Caco-2 (cell line): ENCODE measurements around the gene EXOC7. TPM values are rescaled to one million over a fixed set of nuclear protein-coding genes. Genes with fewer than 3 reads are reported as not detected.

Experiments used
- BruUV-seq: library from RNA; stranded (reverse); fragments of 400-500 nt; replicated peaks from 2 replicates; lab custom pipeline; 2021; lab: Mats Ljungman, UMichigan
- CTCF ChIA-PET: fragments of 300-600 bp; sonication (Branson Sonifier 250); formaldehyde crosslinking; loops from one replicate; lab custom pipeline; 2022; ENCODE audit warnings: antibody characterized with exemption; lab: Charles Lee
- POLR2A ChIA-PET: fragments of 300-600 bp; sonication (Branson Sonifier 250); formaldehyde crosslinking; loops from one replicate; lab custom pipeline; 2022; ENCODE audit warnings: antibody characterized with exemption; lab: Charles Lee
- DNase-seq, 2 experiments: peaks; one replicate each; pipeline versions ENCODE4 v3.0.0 to v3.0.0-alpha.2; 2020 to 2022
- H3K27me3 ChIP-seq: replicated peaks from 2 replicates; pipeline ENCODE4 v1.6.0; 2011; ENCODE audit warnings: low read length; ENCODE audit not compliant: control insufficient read depth, insufficient read depth
- H3K36me3 ChIP-seq: 2 replicates; pipeline ENCODE4 v1.5.1; 2011; ENCODE audit warnings: low read length; ENCODE audit not compliant: control insufficient read depth, insufficient read depth
- H3K4me1 ChIP-seq: fragments of 250-450 bp; sonication (Bioruptor Pico); 2 replicates; pipeline ENCODE4 v1.5.1; 2020; ENCODE audit warnings: mild to moderate bottlenecking
- H3K4me3 ChIP-seq: 2 replicates; pipeline ENCODE4 v1.5.1; 2011; ENCODE audit warnings: low read depth, mild to moderate bottlenecking, control low read depth, low read length
- H3K9me3 ChIP-seq: fragments of 250-450 bp; sonication (Bioruptor Pico); 2 replicates; pipeline ENCODE4 v1.5.1; 2020; ENCODE audit warnings: mild to moderate bottlenecking, moderate library complexity
- H3K27ac Mint-ChIP-seq: one replicate; pipeline ENCODE4 v1.8.0; 2022; ENCODE audit warnings: mixed read lengths; ENCODE audit not compliant: unreplicated experiment
- H3K27me3 Mint-ChIP-seq: one replicate; pipeline ENCODE4 v1.8.0; 2022; ENCODE audit warnings: mixed read lengths; ENCODE audit not compliant: insufficient read depth, unreplicated experiment
- H3K36me3 Mint-ChIP-seq: one replicate; pipeline ENCODE4 v1.8.0; 2022; ENCODE audit warnings: mild to moderate bottlenecking, mixed read lengths; ENCODE audit not compliant: insufficient read depth, unreplicated experiment
- H3K4me1 Mint-ChIP-seq: one replicate; pipeline ENCODE4 v1.8.0; 2022; ENCODE audit warnings: low read depth, mixed read lengths; ENCODE audit not compliant: unreplicated experiment
- H3K4me3 Mint-ChIP-seq: one replicate; pipeline ENCODE4 v1.8.0; 2022; ENCODE audit warnings: mild to moderate bottlenecking, moderate library complexity, mixed read lengths; ENCODE audit not compliant: unreplicated experiment
- H3K9me3 Mint-ChIP-seq: one replicate; pipeline ENCODE4 v1.8.0; 2022; ENCODE audit warnings: mixed read lengths; ENCODE audit not compliant: unreplicated experiment
- CTCF ChIP-seq, 2 experiments: fragments of 200-600 bp in 1 of 2; IDR thresholded peaks; 1 replicate in 1 of 2; 2 replicates in 1 of 2; pipeline versions ENCODE4 v1.5.1 to v1.8.0; 2011 to 2022; ENCODE audit warnings: antibody characterized with exemption in 1 of 2, control low read depth in 1 of 2, inconsistent platforms in 1 of 2, low read depth in 1 of 2, low read length in 1 of 2, mild to moderate bottlenecking in 1 of 2, moderate library complexity in 1 of 2; ENCODE audit not compliant: insufficient read depth in 1 of 2, severe bottlenecking in 1 of 2, unreplicated experiment in 1 of 2
- intact Hi-C: fragments of 100-400 bp; cut with micrococcal nuclease; formaldehyde crosslinking; loops from one replicate; pipeline ENCODE4 v1.10.0; 2022; ENCODE audit not compliant: unreplicated experiment
- total RNA-seq: library from RNA; stranded (reverse); gene quantifications from 2 replicates; pipeline ENCODE4 v1.2.3, GENCODE V29; 2022

The EXOC7 gene
- total RNA-seq, 1 experiment from 2014 or later, result 205 TPM

- Histone ChIP-seq H3K36me3 (peaks cover 5% of the 10 kb centered on the region), H3K9me3 (no peaks in the 10 kb centered on the region), H3K4me3 (no peak overlapping the region), H3K4me1 (no peaks in the 10 kb centered on the region), H3K27me3 (no peaks in the 10 kb centered on the region)
- intact Hi-C loops, result no loop called here
- Mint-ChIP-seq H3K27ac (no peak overlapping the region), H3K9me3 (no peaks in the 10 kb centered on the region), H3K4me3 (no peak overlapping the region), H3K36me3 (peaks cover 58% of the 10 kb centered on the region), H3K4me1 (no peaks in the 10 kb centered on the region), H3K27me3 (no peaks in the 10 kb centered on the region)
- no TSS peak for BruUV-seq
- DNase-seq, result no peak
- ChIA-PET CTCF (no interaction called here), POLR2A (no interaction called here)
- no peak for TF ChIP-seq CTCF (IDR thresholded peaks at IDR 0.05; ENCODE audit: insufficient read depth in 1 of 2, low read depth in 1 of 2, low read length in 1 of 2, severe bottlenecking in 1 of 2, unreplicated experiment in 1 of 2)
Measured at GRCh38 chr17:76090517-76091129, 13.0 kb downstream of the EXOC7 start.

GRCh38 chr17:76089680-76090516 lies 13.7 kb downstream of the EXOC7 start:
- Mint-ChIP-seq H3K9me3 (no peaks in the 10 kb centered on the region), H3K36me3 (peaks cover 56% of the 10 kb centered on the region), H3K27ac (no peak overlapping the region), H3K4me3 (no peak overlapping the region), H3K27me3 (no peaks in the 10 kb centered on the region), H3K4me1 (no peaks in the 10 kb centered on the region)
- ChIA-PET POLR2A (interaction anchor here (0.7 kb wide), 1 partner anchor 14 kb away, joined by 3 read pairs; no protein-coding TSS in a partner anchor), CTCF (interaction anchor here (0.6 to 1.4 kb wide), 2 partner anchors 63 to 193 kb away, joined by 3 to 4 read pairs; partner anchors contain the start of gene TRIM65)
- H3K4me3 ChIP-seq, result no peak overlapping the region
- TF ChIP-seq CTCF (IDR thresholded peaks at IDR 0.05; ENCODE audit: insufficient read depth in 1 of 2, low read depth in 1 of 2, low read length in 1 of 2, severe bottlenecking in 1 of 2, unreplicated experiment in 1 of 2), result no peak
- no peaks in the 10 kb centered on the region for H3K27me3 ChIP-seq
- BruUV-seq, result no TSS peak
- DNase-seq, result no peak
- intact Hi-C loops, result no loop called here
- no peaks in the 10 kb centered on the region for H3K9me3 ChIP-seq
- no peaks in the 10 kb centered on the region for H3K4me1 ChIP-seq
- peaks cover 8% of the 10 kb centered on the region for H3K36me3 ChIP-seq

- H3K4me1 ChIP-seq, result no peaks in the 10 kb centered on the region
- no peaks in the 10 kb centered on the region for H3K9me3 ChIP-seq
- no peaks in the 10 kb centered on the region for H3K27me3 Mint-ChIP-seq
- no peaks in the 10 kb centered on the region for H3K9me3 Mint-ChIP-seq
- intact Hi-C loops, result no loop called here
- CTCF ChIA-PET, result interaction anchor here (0.6 to 1.4 kb wide), 2 partner anchors 64 to 193 kb away, joined by 3 to 4 read pairs; partner anchors contain the start of gene TRIM65
- no peak for DNase-seq
- H3K36me3 Mint-ChIP-seq, result peaks cover 55% of the 10 kb centered on the region
- peaks cover 6% of the 10 kb centered on the region for H3K36me3 ChIP-seq
- no peak overlapping the region for H3K4me3 Mint-ChIP-seq
- no peak overlapping the region for H3K27ac Mint-ChIP-seq
- no peak for TF ChIP-seq CTCF (IDR thresholded peaks at IDR 0.05; ENCODE audit: insufficient read depth in 1 of 2, low read depth in 1 of 2, low read length in 1 of 2, severe bottlenecking in 1 of 2, unreplicated experiment in 1 of 2)
- no TSS peak for BruUV-seq
- H3K4me3 ChIP-seq, result no peak overlapping the region
- no peaks in the 10 kb centered on the region for H3K27me3 ChIP-seq
- H3K4me1 Mint-ChIP-seq, result no peaks in the 10 kb centered on the region
- POLR2A ChIA-PET, result interaction anchor here (0.7 kb wide), 1 partner anchor 15 kb away, joined by 3 read pairs; no protein-coding TSS in a partner anchor
Measured at GRCh38 chr17:76088868-76089576, 14.6 kb downstream of the EXOC7 start.
